Sigmoid colon (tissue), 4 donors: ENCODE results near the gene WNT5B.

Experiments
- CTCF ChIP-seq, 4 experiments: fragments of 450-650 bp in 3 of 4; fragments of 200-600 bp in 1 of 4; IDR thresholded peaks; one replicate each; pipeline ENCODE4 v1.5.1; 2016 to 2019; ENCODE audit warnings: antibody characterized with exemption in 4 of 4, mild to moderate bottlenecking in 3 of 4, moderate library complexity in 2 of 4
- EP300 ChIP-seq, 4 donors: sonication (generic); formaldehyde crosslinking; IDR thresholded peaks; one replicate each; pipeline ENCODE4 v1.6.1; 2017; ENCODE audit warnings: antibody characterized with exemption in 4 of 4
- POLR2A ChIP-seq, 2 donors: fragments of 450-650 bp; IDR thresholded peaks; one replicate each; pipeline ENCODE4 v1.6.1; 2016; ENCODE audit warnings: antibody characterized with exemption in 2 of 2, mild to moderate bottlenecking in 2 of 2, moderate library complexity in 2 of 2
- POLR2AphosphoS5 ChIP-seq, 4 donors: sonication (generic); formaldehyde crosslinking; IDR thresholded peaks; one replicate each; pipeline ENCODE4 v1.6.1; 2017; ENCODE audit warnings: antibody characterized with exemption in 4 of 4

DNA sequence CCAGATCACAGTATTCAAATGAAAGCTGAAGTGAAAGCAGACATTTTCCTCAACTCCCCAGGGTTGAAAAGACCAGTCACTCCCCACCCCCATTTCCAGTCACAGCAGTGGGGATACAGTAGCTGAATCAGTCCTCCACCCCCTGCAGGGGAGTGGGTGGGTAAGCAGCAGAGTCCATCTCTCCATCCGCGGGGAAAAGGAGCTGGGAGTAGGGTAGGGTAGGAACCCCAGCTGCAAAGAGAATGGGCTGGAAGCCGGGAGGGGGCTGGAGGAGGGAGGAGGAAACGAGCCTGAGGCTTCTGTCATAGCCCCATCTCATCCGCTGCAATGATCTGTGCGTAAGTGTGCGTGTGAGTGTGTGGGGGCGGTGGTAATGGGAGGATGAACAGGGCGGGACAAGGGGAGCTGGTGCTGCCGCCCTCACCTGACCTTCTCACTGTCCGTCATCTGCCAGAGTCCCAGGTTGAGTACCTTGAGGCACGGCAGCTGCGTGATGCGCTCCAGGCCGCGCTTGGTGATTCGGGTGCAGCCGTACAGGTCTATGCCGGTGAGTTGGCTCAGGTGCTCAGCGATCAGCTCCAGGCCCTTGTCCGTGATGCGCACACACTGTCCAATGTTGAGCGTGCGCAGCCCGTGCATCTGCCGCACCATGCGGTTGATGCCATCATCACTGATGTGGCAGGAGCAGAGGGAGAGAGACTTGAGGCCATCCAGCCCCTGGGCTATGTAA, 36.4 kb upstream of the WNT5B start:
- no peak for TF ChIP-seq POLR2A (IDR thresholded peaks at IDR 0.05)
- no peak for TF ChIP-seq CTCF (IDR thresholded peaks at IDR 0.05)
- no peak for TF ChIP-seq EP300 (IDR thresholded peaks at IDR 0.05)
- TF ChIP-seq POLR2AphosphoS5 (IDR thresholded peaks at IDR 0.05): no peak
